ES-I3 (cell line): ENCODE data around the gene CASKIN2.

Source experiments
- H3K36me3 ChIP-seq: 2 replicates; pipeline ENCODE4 v1.6.1; 2013; ENCODE audit warnings: mild to moderate bottlenecking, low read length, control low read depth, moderate library complexity; ENCODE audit not compliant: insufficient read depth
- H3K4me1 ChIP-seq: 2 replicates; pipeline ENCODE4 v1.6.1; 2013; ENCODE audit warnings: mild to moderate bottlenecking, control low read depth, low read length; ENCODE audit not compliant: insufficient read depth
- H3K9ac ChIP-seq: 2 replicates; pipeline ENCODE4 v1.6.1; 2013; ENCODE audit warnings: low read depth, mild to moderate bottlenecking, low read length, moderate library complexity
- H3K9me3 ChIP-seq: 2 replicates; pipeline ENCODE4 v1.6.1; 2013; ENCODE audit warnings: mild to moderate bottlenecking, low read length, moderate library complexity; ENCODE audit not compliant: control insufficient read depth, insufficient read depth

Gene CASKIN2

DNA sequence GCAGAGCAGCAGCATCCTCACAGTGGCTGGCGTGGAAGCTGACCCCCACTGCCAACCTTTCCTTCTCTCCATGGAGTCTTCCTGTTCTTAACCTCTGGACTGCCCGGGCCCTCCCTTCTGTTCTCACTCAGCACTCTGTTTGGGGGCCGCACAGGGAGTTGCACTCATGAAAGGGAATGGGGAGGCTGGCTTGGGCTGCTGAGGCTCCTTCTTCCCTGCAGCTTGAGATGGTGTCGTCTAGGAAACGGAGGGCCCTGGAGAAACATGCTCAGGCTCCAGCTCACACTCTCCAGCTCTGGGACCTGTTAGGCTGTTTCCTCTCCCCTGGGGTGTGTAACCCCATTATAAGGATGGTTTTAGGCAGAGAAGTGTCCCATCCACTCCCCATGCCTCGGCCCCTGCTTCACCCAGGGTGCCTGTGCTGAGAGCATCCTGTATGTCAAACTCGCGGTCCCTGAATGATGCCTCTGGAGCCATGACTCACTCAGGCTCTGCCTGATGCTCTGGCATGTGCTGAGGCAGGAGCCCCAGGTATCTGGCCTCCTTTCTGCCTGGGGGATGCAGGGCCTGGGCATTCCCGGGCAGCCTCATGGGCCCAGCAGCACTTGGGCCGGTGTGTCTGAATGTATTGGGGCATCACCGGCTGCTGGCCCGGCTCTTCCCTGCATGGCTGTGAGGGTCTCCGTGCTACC, 40.0 kb downstream of the CASKIN2 start:
- Histone ChIP-seq H3K9ac (no peak overlapping the region), H3K9me3 (no peaks in the 10 kb centered on the region), H3K36me3 (no peaks in the 10 kb centered on the region; the same call in 1 of the 2 replicates), H3K4me1 (peaks cover 7% of the 10 kb centered on the region; the same call in 1 of the 2 replicates)

DNA sequence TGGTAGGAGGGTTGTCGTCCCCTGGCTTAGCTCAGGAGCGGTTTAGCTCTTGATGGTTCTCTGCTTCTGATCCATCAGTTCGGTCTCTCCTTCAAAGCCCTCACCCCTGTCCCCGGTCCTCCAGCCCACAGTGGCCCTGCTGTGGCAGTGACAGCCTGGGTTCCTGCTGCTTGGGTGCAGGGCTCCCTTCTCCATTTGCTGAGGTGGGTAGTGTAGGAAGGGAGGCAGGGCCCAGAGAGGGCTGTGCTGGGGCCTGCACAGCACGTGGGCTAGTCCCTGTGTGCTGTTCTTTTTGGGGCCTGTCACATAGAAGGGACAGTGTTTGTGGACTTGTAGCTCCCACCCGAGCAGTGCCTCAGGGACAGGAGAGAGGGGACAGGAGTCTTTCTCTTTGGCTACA, 40.6 kb downstream of the CASKIN2 start:
- H3K4me1 ChIP-seq: peaks cover 7% of the 10 kb centered on the region; the same call in 1 of the 2 replicates
- no peaks in the 10 kb centered on the region for H3K9me3 ChIP-seq
- H3K9ac ChIP-seq: no peak overlapping the region
- no peaks in the 10 kb centered on the region; the same call in 1 of the 2 replicates for H3K36me3 ChIP-seq

DNA sequence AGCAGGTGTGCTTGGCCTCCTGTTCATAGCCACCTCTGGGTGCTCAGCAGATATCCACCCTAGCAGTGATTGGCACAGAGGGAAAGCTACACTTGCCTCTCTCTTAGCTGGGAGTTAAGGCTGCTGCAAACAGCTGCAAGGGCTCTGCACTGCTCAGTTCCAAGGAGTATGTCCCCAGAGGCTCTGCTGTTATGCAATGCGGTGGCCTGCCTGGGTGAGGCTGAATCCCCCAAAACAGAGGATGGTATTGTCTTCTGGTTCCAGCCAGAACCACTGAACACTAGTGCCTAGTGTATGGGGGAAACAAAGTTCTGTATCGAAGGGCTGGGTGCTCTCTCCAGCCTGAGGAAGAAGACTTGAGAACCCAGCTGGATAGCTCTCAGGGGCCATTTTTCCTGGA, 42.1 kb downstream of the CASKIN2 start:
- Histone ChIP-seq H3K4me1 (no peaks in the 10 kb centered on the region), H3K36me3 (no peaks in the 10 kb centered on the region; the same call in 1 of the 2 replicates), H3K9me3 (no peaks in the 10 kb centered on the region), H3K9ac (no peak overlapping the region)

DNA sequence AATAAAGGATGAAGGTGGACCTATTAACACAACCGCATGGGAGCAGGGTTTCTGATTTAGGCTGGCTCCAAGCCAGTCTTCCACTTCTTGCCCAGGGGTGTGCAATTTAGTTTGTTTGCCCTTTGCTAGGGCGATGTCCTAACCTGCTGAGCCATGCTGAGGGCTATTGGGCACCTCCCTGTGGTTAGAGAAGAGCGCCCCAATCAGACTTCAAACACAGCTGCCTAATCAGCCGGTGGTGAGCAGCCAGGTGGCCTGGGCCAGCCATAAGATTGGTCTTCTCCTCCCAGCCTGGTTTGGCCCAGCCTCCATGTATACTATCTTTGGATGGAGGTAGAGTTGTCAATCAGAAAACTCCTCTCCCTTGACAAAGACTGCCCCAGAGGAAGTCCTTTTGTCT, 43.2 kb downstream of the CASKIN2 start:
- H3K9ac ChIP-seq: no peak overlapping the region
- H3K9me3 ChIP-seq: no peaks in the 10 kb centered on the region
- no peaks in the 10 kb centered on the region for H3K4me1 ChIP-seq
- no peaks in the 10 kb centered on the region; the same call in 1 of the 2 replicates for H3K36me3 ChIP-seq

DNA sequence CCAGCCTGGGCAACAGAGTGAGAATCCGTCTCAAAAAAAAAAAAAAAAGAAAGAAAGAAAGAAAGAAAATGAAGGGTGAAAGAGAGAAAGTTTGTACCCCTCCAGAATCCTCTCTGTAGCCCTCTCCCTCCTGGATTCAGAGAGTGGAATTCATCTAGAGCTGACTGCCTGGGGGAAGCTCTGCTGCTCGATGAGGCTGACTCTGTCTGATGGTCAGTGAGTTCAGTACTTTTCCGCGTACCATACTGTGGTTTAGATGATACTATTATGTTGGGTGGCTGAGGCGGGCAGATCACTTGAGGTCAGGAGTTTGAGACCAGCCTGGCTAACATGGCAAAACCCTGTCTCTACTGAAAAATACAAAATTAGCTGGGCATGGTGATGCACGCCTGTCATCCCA, 44.1 kb downstream of the CASKIN2 start:
- Histone ChIP-seq H3K9me3 (no peaks in the 10 kb centered on the region), H3K36me3 (no peaks in the 10 kb centered on the region; the same call in 1 of the 2 replicates), H3K9ac (no peak overlapping the region), H3K4me1 (no peaks in the 10 kb centered on the region)

DNA sequence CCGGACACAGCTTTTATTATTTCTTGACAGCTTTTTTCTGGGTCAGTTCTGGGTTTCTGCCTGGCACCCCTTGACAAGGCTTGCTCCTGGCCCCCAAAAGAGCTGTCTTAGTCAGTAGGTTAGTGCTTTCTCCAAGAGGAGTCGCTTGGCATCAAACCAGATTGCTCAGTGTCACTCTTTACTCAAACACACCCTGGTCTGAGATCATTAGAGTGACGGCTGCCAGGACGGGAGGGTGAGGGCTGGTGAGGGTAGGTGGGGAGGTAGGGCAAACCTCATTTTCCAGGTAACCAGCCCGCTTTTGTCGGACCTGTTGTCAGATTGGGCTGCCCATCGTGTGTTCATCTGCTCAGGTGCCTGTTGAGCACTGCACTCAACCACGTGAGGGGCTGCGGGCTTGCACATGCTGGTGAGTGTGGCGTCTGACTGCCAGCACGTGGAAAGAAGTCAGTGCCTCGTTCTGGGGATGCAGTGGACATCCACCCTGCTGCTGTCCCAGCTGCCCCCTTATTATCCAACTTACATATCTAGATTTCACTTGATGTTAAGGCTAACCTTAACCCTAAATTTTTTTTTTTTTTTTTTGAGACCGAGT, 46.5 kb downstream of the CASKIN2 start:
- Histone ChIP-seq H3K36me3 (no peaks in the 10 kb centered on the region), H3K9me3 (no peaks in the 10 kb centered on the region), H3K9ac (no peak overlapping the region), H3K4me1 (no peaks in the 10 kb centered on the region)

DNA sequence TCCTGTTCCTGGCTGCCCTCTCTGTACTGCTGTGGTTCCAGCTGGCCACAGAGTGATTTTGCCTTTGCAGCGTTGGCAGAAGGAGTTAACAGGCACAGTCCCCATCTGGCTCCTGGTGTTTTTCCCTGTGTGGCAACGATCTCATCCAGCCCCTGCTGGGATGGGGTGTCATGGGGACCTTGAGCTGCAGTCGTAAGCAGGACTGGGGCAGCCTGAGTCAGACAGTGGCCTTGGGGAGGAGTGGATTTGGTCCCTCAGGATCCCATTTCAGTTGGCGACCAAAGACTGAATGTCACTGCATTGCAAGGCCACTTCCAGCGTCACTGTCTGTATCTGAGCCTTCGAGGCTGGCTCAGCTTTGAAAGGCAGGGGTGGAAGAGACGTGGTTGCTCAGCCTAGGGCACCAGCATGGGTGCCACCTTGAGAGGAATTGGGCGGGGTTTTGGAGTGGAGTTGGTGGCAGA, 47.0 kb downstream of the CASKIN2 start:
- H3K9me3 ChIP-seq: no peaks in the 10 kb centered on the region
- no peak overlapping the region for H3K9ac ChIP-seq
- H3K36me3 ChIP-seq: no peaks in the 10 kb centered on the region
- H3K4me1 ChIP-seq: no peaks in the 10 kb centered on the region

DNA sequence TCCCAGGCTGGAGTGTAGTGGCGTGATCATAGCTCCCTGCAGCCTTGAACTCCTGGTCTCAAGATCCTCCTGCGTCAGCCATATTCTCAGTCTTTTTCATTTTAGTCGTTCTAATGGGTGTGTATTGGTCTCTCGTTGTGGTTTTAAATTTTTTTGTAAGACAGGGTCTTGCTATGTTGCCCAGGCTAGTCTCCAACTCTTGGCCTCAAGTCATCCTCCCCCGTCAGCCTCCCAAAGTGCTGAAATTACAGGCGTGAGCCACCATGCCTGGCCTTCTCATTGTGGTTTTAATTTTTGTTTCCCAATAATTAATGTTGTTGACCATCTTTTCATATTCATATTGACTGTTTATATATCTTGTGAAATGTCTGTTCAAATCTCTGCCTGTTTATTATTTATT, 50.3 kb downstream of the CASKIN2 start:
- Histone ChIP-seq H3K36me3 (no peaks in the 10 kb centered on the region), H3K4me1 (no peaks in the 10 kb centered on the region), H3K9me3 (no peaks in the 10 kb centered on the region), H3K9ac (no peak overlapping the region)

DNA sequence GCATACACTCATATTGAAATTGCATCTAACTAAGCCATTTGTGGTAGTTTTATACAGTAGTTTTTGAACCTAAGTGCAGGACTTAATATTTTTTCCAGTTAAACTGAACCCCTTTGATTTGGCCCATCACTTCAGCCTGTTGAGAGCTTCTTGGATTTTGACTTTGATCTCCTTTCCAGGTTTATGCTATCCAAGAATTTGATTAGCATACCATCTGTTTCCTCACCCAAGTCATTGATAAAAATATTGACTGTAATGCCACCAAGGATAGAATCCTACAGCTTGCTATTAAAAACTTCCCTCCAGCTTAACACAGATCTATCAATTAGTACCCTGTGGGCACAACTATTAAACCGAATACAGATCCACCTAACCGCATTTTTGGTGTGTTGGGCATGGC, 51.7 kb downstream of the CASKIN2 start:
- no peaks in the 10 kb centered on the region for H3K36me3 ChIP-seq
- H3K9ac ChIP-seq: no peak overlapping the region
- H3K4me1 ChIP-seq: no peaks in the 10 kb centered on the region
- no peaks in the 10 kb centered on the region for H3K9me3 ChIP-seq

DNA sequence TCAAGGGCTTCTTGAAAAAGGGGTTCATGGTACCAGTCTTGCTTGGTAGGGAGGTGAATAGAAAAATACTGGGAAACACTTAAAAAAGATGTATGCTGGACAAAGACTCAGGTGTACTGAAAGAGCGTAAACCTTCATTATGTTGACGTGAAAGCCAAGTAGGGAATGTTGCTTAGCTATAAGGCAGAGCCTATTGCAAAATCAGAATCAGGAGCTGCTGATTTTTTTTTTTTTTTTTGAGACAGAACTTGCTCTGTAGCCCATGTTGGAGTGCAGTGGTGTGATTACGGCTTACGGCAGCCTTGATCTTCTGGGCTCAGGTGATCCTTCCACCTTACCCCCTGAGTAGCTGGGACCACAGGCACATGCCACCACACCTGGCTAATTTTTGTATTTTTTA, 55.0 kb downstream of the CASKIN2 start:
- no peak overlapping the region for H3K9ac ChIP-seq

DNA sequence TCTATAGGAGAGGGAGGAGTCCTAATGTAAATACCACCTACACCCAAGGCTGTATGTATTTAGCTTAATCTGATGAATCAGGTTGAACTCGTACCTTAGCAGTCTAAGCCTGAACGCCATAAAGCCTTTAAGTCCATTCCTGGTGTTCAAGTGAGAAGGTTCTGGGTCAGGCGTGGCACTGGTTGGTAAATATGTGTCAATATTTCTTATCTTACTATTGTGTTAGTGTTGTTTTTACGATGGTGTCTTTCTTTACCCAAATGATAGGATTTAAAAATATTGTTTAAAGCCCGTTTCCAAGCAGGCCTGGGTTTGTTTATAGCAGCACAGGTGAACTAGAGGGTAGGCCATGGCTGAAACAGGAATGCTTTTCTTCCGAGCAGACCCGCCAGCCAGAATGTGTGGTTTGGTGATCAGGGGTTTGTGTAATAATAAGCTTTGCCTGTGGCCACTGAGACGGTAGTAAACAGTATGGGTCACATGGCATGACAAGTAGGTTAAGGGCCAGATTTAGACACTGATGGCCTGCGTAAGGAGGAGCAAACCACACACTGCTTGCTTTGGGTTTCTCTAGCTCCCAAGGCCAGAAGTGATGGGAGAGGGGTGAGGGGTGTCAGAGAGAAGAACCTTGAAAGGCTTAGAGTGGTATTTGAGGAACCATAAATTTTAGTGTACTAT, 55.6 kb downstream of the CASKIN2 start:
- Histone ChIP-seq H3K4me1 (peaks cover 12% of the 10 kb centered on the region), H3K36me3 (no peaks in the 10 kb centered on the region), H3K9me3 (no peaks in the 10 kb centered on the region), H3K9ac (no peak overlapping the region)

More for the DNA sequence above, 55.0 kb downstream of the CASKIN2 start:
- peaks cover 12% of the 10 kb centered on the region for H3K4me1 ChIP-seq
- H3K36me3 ChIP-seq: no peaks in the 10 kb centered on the region
- H3K9me3 ChIP-seq: no peaks in the 10 kb centered on the region

DNA sequence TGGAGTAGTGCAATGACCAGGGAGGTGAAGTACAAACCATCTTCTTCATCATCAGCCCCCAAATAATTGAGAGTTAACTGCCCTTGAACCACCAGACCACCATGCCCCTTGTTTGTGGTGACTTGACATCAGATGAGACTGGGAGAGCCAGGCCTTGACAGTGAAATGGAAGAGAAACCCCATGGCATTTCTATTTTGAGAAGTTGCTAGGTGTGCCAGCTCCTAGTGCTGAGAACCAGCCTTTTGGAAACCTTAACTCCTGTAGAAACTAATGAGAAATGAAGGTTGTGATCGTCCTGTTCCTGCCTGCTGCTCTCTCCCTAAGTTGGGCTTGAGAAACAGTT, 56.1 kb downstream of the CASKIN2 start:
- Histone ChIP-seq H3K4me1 (peaks cover 12% of the 10 kb centered on the region), H3K36me3 (no peaks in the 10 kb centered on the region), H3K9me3 (no peaks in the 10 kb centered on the region), H3K9ac (no peak overlapping the region)

DNA sequence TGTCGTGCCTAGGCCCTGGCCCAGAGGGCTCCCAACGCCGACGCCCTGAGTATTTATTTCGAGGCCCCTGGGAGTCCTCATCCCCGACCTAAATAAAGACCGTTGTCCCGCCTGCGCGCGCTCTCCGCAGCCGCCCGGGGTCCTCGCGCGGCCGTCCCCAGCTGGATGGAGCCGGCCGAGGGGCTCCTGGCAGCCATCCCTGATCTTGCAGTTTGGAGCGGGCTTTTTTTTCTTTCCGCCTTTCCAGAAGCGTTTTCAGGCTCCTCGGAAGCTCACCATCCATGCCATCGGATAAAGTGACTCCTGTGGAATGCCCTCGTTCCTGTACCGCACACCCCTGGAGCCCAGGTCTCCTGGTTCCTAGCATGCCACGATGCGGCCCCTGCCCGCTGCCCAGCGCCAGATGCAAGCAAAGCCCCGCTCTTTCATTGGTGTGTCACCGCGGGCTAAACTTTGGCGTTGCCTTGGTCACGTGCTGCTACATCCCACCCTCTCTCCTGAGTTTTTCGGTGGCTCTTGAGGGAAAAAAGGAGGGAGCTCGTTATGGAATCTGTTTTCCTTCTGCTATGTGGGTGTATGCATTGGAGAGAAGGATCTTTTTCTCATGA, 58.2 kb downstream of the CASKIN2 start:
- Histone ChIP-seq H3K4me1 (peaks cover 12% of the 10 kb centered on the region), H3K9ac (peak overlapping the region; percentile 91), H3K36me3 (no peaks in the 10 kb centered on the region), H3K9me3 (no peaks in the 10 kb centered on the region)

DNA sequence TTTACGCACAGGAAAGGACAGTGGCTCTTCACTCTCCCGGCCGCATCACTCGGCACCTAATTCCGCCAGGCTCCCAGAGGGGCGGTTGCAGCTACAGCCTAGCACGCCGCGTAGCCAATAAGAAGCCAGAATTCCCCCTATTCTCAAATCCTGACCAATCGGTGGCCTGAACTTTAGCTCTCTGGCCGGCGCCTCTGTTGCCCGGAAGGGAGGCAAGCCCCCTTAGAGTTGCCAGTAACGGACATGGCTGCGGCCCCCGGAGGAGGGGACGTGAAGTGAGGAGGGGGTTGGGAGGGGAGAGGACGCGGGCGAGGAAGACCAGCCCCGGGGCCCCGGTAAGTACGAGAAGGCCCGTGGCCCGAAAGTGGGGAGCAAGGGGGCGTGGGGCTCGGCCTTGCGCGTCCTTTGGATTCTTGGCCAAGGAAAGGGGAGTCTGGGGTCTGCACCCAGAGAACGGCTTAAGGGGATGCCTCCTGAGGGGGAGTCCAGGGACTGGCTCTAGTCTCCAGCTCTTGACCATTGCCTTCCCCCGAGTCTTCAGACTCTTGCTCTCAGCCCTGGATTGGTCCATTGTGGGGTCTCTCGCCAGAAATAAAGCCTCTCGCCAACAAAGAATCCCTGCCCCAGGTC, 58.8 kb downstream of the CASKIN2 start, which contains the start of gene TMEM94:
TMEM94 (plus strand) TSS at position 219 of the 630 bp plus-strand sequence. CDS start 15,271 bp downstream, outside the sequence.
- H3K4me1 ChIP-seq: peaks cover 12% of the 10 kb centered on the region
- H3K9ac ChIP-seq: peak within 1 kb of the TSS; percentile 91
- H3K36me3 ChIP-seq: no peaks in the 10 kb centered on the region
- H3K9me3 ChIP-seq: no peaks in the 10 kb centered on the region
